Fibroblast of mammary gland (primary cell): Measurements from ENCODE around the gene IL1RAPL1.
A peak's percentile ranks its signal among the peaks of the same experiment; 100 is the strongest.
"Not testable (repeated sequence)": the region's sequence is repeated elsewhere in the genome, so short reads cannot be mapped to it uniquely, and the experiment has no call there.

Experiments used
- DNase-seq: peaks from one replicate; pipeline ENCODE4 v3.0.0-alpha.2; 2010; ENCODE audit warnings: low read depth
- H3K4me3 ChIP-seq: 2 replicates; pipeline ENCODE4 v1.5.1; 2011; ENCODE audit warnings: low read depth, mild to moderate bottlenecking, low read length, moderate library complexity; ENCODE audit not compliant: control insufficient read depth
- TF ChIP-seq, protein P1 (sequence below): conservative IDR thresholded peaks from 2 replicates; pipeline ENCODE4 v1.5.1; 2011; ENCODE audit warnings: low read depth, low read length, inconsistent platforms; ENCODE audit not compliant: control insufficient read depth, insufficient read depth

Gene IL1RAPL1

DNA sequence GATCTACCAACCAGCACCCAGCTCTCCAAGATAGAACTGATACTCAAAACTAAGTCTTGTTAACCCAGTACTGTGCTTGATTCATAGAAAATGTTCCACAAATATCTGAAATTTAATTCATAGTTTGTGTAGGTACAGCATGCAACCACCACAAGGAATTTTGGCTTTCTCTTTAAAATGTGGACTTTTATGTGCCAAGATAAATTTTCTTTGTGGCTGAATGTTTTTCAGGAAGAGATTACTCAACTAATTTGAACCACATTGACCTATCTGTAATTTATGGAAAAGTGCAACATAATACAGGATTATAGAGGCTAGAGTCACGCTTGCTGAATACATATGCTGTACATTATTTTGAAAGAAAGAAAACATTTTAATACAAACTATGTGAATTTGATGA lies 730.8 kb downstream of the IL1RAPL1 start:
- DNase-seq, result peak; percentile 70
- TF ChIP-seq, protein P1, sequence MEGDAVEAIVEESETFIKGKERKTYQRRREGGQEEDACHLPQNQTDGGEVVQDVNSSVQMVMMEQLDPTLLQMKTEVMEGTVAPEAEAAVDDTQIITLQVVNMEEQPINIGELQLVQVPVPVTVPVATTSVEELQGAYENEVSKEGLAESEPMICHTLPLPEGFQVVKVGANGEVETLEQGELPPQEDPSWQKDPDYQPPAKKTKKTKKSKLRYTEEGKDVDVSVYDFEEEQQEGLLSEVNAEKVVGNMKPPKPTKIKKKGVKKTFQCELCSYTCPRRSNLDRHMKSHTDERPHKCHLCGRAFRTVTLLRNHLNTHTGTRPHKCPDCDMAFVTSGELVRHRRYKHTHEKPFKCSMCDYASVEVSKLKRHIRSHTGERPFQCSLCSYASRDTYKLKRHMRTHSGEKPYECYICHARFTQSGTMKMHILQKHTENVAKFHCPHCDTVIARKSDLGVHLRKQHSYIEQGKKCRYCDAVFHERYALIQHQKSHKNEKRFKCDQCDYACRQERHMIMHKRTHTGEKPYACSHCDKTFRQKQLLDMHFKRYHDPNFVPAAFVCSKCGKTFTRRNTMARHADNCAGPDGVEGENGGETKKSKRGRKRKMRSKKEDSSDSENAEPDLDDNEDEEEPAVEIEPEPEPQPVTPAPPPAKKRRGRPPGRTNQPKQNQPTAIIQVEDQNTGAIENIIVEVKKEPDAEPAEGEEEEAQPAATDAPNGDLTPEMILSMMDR, result no peak
- H3K4me3 ChIP-seq, result no peak overlapping the region

- H3K4me3 ChIP-seq, DNase-seq: not testable (repeated sequence)
Measured at GRCh38 chrX:29332429-29332828, 745.2 kb downstream of the IL1RAPL1 start.

GRCh38 chrX:29333091-29333490 lies 745.8 kb downstream of the IL1RAPL1 start:
- not testable (repeated sequence) for DNase-seq, H3K4me3 ChIP-seq

GRCh38 chrX:29348288-29348687 lies 761.0 kb downstream of the IL1RAPL1 start:
- DNase-seq, result no peak
- TF ChIP-seq, protein P1, result no peak
- no peak overlapping the region for H3K4me3 ChIP-seq

DNA sequence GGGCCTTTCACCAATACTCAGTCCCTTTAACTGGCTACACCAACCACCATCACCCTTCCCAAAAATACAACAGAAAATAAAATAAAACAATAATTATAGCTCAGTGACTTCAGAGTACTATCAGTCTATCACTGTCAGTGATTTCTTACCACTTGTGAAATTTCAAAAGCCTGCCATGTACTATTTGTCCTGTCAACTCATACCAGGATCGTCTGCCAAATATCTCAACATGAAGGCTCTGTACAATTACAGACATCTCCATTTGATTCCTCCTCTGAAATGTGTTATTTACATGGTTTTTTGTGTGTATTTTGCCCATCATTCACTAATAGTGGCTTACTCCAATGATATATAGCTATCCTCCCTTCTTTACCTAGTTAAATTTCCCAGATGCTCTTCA lies 772.0 kb downstream of the IL1RAPL1 start:
- H3K4me3 ChIP-seq, result no peak overlapping the region
- TF ChIP-seq, protein P1, result no peak
- DNase-seq, result no peak

DNA sequence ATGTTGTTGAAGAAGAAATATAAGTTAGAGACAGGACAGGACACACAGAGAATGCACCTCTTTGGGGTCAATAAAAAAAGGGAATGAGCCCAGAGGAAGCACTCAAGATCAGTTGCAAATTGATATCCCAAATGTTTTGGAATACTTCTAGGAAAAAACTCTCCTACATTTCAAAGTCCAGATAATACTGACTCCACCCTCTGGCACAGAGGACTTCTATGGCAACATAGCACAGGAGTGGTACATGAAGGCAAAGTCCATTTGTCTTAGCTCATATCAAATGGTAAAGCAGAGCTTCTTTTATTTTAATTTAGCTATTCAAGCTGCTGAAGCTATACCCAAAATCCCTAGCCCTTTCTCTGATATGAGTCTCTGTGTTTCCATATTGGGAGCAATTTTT lies 787.5 kb downstream of the IL1RAPL1 start:
- DNase-seq, H3K4me3 ChIP-seq: not testable (repeated sequence)

GRCh38 chrX:29376584-29376983 lies 789.3 kb downstream of the IL1RAPL1 start:
- no peak overlapping the region for H3K4me3 ChIP-seq
- no peak for DNase-seq
- TF ChIP-seq, protein P1, result no peak

GRCh38 chrX:29382811-29383210 lies 795.6 kb downstream of the IL1RAPL1 start:
- TF ChIP-seq, protein P1, result no peak
- DNase-seq, result no peak
- no peak overlapping the region for H3K4me3 ChIP-seq
